Measurements from ENCODE around the gene HDHD5.

HDHD5 gene

DNA sequence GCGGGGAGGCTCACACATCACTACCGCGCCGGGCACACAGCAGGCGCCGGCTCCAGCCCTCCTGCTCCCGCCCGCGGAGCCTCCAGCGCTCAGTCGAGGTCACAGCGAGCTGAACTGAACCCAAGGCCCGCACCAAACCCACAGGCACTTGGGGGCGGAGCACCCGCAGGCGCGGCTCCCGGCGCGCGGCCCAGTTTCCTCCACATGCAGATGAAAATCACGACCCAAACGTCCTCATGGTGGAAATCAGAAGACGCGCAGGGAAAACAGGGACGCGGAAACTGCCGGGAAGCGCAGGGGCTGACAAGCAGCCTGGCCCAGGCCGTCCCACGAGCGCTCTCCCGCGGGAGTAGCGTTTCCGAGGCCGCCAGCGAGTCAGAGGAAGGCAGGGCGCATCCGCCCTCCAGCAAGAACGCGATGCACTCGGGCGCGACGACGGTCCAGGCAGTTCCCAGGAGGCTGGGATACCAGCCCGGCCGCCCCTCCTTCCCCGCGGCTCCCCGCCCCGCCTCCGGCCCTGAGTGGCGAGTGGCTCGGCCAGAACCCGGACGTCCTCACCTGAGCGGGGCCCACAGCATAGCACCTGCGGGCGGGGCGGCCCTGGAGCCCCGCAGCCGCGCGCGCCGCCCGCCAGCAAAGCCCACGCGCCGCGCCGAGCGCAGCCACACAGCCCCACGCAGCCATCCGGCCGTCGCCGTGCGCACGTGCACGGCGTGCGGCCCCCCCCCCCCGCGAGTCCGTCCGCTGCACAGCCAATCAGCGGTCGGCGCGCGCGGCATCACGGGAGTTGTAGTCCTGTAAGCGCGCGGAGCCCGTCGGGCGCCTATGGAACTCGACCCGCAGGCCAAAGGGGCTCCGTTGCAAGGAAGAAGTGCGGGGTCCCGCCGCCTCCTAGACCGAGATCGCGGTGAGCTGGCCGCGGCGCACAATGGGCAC lies at the start of gene HDHD5:
TSS of gene HDHD5 (minus strand) at position 710 of the 936 bp plus-strand sequence. CDS start at position 684, 26 bp downstream.
- Histone ChIP-seq H3K9ac (ENCODE audit: low read length) (peak within 1 kb of the TSS; percentile 66), H3K9me3 (ENCODE audit: control insufficient read depth, low read length) (no peaks in the 10 kb centered on the region), H3K4me3 (ENCODE audit: low read length) (peak within 1 kb of the TSS; percentile 47), H3K36me3 (ENCODE audit: control insufficient read depth, insufficient read depth, low read length) (no peaks in the 10 kb centered on the region), H3K4me1 (ENCODE audit: control insufficient read depth, insufficient read depth, low read length) (peaks cover 12% of the 10 kb centered on the region), H3K27me3 (ENCODE audit: control insufficient read depth, insufficient read depth, low read length) (no peaks in the 10 kb centered on the region)

DNA sequence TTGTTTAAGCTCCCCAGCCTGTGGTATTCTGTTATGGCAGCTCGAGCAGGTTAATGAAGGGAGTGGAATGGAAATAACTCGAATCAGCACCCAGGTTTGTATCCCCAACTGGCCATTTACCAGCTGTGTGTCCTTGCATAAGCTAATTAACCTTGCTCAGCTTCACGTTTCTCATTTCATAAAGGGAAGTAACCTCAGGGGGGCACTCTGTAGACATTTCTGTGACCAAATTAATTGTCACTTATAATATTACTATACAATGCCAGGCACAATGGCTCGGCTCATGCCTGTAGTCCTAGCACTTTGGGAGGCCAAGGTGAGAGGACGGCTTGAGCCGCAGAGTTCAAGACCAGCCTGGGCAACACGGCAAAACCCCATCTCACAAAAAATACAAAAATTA lies 46.4 kb upstream of the HDHD5 start:
- Histone ChIP-seq H3K36me3 (ENCODE audit: control insufficient read depth, insufficient read depth, low read length) (no peaks in the 10 kb centered on the region), H3K4me3 (ENCODE audit: low read length) (no peak overlapping the region), H3K27me3 (ENCODE audit: control insufficient read depth, insufficient read depth, low read length) (no peaks in the 10 kb centered on the region), H3K4me1 (ENCODE audit: control insufficient read depth, insufficient read depth, low read length) (no peaks in the 10 kb centered on the region), H3K9me3 (ENCODE audit: control insufficient read depth, low read length) (no peaks in the 10 kb centered on the region), H3K9ac (ENCODE audit: low read length) (no peak overlapping the region)

DNA sequence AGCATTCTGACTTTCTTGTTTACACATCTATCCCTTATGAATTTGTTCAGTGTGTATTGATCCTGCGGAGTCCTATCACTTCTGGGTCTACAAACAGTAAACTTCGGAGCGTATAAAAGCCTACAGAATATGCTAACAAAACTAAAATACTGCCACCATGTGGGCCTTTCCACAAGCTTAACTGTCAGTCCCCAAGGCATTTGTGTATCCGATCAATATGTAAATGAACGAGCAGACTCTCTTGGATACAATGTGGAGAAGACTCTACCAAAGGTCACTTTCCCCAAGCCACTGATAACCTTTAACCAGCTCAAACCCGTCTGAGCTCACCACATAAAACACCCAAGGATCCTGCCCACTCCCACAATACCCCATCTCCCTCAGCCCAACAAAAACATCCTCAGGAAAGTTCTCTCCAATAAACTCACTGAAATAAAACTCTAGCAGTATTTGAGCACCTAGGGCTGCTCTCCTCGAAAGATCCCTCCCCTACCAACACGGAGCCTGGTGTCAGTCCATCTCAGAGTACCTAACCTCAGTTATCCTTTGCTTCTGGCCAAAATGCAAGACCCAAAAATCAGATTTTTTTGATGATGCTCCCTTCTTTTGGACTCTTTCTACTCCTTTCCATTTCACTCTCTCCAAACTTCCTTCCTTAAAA lies 42.3 kb upstream of the HDHD5 start:
- Histone ChIP-seq H3K4me3 (ENCODE audit: low read length) (no peak overlapping the region), H3K4me1 (ENCODE audit: control insufficient read depth, insufficient read depth, low read length) (peaks cover 8% of the 10 kb centered on the region), H3K9ac (ENCODE audit: low read length) (no peak overlapping the region), H3K27me3 (ENCODE audit: control insufficient read depth, insufficient read depth, low read length) (peaks cover 12% of the 10 kb centered on the region), H3K36me3 (ENCODE audit: control insufficient read depth, insufficient read depth, low read length) (no peaks in the 10 kb centered on the region), H3K9me3 (ENCODE audit: control insufficient read depth, low read length) (no peaks in the 10 kb centered on the region)

DNA sequence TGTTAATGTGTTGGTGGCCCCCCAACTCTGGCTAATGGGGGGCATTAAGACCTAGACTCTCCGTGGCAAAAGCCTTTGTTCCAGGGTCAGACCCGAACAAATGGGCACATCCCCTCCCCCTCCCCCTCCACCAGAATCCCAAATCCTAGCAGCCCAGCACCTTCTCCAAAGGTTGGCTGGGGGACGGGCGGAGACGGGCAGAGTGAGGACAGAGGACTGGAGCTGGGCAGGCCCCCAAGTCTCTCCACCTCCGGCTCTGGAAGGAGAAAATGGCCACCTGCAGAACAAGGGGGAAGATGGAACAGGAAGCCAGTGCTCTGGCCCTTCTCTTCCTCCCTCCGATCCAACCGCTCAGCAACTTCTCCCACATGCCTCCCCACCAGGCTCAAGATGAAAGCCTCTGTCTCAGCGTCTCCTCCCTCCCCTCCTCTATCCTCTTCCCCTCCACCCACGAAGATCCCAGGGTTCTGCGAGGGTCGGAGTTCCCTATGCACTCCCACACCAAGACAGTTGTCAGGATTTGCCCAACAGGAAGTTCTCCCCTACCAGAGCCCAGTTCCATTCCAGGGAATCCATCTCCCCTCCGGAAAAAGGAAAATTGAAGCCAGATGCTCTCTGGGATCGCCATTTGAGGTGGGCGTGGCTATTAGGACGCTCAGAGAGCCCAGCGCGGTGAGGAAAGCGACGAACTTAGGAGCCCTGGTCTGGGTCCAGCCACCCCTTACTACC lies 40.1 kb upstream of the HDHD5 start:
- H3K9ac ChIP-seq (ENCODE audit: low read length), result peak overlapping the region; percentile 61
- H3K36me3 ChIP-seq (ENCODE audit: control insufficient read depth, insufficient read depth, low read length), result no peaks in the 10 kb centered on the region
- H3K4me3 ChIP-seq (ENCODE audit: low read length), result no peak overlapping the region
- H3K9me3 ChIP-seq (ENCODE audit: control insufficient read depth, low read length), result no peaks in the 10 kb centered on the region
- peaks cover 12% of the 10 kb centered on the region for H3K27me3 ChIP-seq (ENCODE audit: control insufficient read depth, insufficient read depth, low read length)
- H3K4me1 ChIP-seq (ENCODE audit: control insufficient read depth, insufficient read depth, low read length), result peaks cover 8% of the 10 kb centered on the region

DNA sequence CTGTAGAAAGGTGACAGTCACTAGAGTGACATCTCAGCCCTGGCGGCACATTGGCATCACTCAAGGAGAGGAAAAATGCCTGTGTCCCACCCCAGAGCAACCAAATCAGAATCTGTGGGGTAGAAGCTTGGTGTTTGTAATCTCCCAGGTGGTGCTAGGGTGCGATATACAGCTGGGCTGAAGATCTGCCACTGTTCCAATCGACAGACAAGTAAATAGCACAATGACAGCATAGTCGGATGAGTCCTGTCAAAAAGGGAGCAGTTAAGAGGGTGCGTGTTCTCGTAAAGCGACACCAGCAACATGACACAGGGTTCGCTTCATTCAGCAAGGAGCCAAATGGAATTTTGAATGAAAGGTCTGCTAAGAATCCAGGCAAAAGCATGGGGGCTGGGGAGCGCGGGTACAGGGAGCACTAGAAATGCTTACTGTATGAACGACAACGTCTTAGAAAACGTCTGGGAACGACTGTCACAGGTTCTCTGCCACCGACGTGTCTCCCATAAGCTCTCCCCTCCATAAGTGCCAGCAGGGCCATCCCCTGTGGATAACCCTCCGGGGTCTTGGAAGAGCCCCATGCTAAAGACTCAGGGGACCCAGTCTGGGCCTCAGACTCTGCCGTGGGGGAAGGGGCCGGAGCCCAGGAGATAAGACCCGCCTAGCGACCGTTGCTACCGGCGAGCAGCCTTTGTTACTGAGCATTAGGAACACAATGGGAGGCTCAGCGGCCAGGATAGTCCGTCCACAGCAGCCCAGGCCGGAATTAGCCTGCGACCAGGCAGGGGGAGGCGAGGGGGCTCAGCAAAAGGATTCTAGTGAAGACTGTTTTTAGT lies 39.3 kb upstream of the HDHD5 start:
- Histone ChIP-seq H3K36me3 (ENCODE audit: control insufficient read depth, insufficient read depth, low read length) (no peaks in the 10 kb centered on the region), H3K27me3 (ENCODE audit: control insufficient read depth, insufficient read depth, low read length) (peaks cover 12% of the 10 kb centered on the region), H3K4me1 (ENCODE audit: control insufficient read depth, insufficient read depth, low read length) (peaks cover 8% of the 10 kb centered on the region), H3K4me3 (ENCODE audit: low read length) (no peak overlapping the region), H3K9me3 (ENCODE audit: control insufficient read depth, low read length) (no peaks in the 10 kb centered on the region), H3K9ac (ENCODE audit: low read length) (peak overlapping the region; percentile 61)

DNA sequence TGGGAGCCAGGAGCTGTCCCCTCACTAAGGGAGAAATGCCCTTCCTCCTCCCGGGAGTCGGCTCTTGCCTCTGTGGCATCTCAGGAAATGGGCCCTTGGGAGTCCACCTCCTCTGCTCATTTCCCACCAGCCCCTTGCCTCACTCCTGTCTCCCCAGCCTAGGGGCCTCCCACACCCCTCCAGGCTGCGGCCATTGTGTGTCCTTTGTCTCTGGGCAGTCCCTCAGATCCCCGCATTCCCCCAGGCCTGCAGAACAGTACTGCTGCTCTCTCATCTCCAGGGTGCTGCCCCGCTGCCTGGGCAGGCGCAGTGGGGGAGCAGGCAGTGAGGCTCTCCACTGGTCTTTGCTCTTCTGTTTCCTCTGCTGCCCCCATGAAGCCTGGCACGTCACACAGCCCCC lies 35.1 kb upstream of the HDHD5 start:
- Histone ChIP-seq H3K36me3 (ENCODE audit: control insufficient read depth, insufficient read depth, low read length) (no peaks in the 10 kb centered on the region), H3K9ac (ENCODE audit: low read length) (no peak overlapping the region), H3K9me3 (ENCODE audit: control insufficient read depth, low read length) (no peaks in the 10 kb centered on the region), H3K4me1 (ENCODE audit: control insufficient read depth, insufficient read depth, low read length) (peaks cover 3% of the 10 kb centered on the region), H3K27me3 (ENCODE audit: control insufficient read depth, insufficient read depth, low read length) (peaks cover 8% of the 10 kb centered on the region), H3K4me3 (ENCODE audit: low read length) (no peak overlapping the region)

DNA sequence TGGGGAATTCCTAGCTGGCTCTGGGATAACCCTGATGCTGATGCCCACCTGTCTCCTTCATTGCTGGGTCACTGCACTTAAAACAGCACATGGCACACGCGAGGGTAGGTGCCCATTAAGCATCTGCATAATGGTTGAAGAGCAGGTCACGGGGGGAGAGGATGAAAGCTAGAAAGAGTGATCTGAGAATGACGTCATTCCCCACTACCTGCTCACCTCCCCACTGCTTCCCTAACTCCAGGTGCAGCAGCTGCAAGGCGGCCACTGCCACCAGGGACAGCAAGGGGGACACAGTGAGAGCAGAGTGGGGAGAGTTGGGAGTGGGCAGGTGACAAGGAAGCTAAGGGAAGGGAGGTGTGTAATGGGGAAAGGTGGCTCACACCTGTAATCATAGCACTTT lies 33.1 kb upstream of the HDHD5 start:
- no peaks in the 10 kb centered on the region for H3K4me1 ChIP-seq (ENCODE audit: control insufficient read depth, insufficient read depth, low read length)
- H3K36me3 ChIP-seq (ENCODE audit: control insufficient read depth, insufficient read depth, low read length), result no peaks in the 10 kb centered on the region
- H3K27me3 ChIP-seq (ENCODE audit: control insufficient read depth, insufficient read depth, low read length), result no peaks in the 10 kb centered on the region
- H3K9me3 ChIP-seq (ENCODE audit: control insufficient read depth, low read length), result no peaks in the 10 kb centered on the region
- H3K9ac ChIP-seq (ENCODE audit: low read length), result no peak overlapping the region
- no peak overlapping the region for H3K4me3 ChIP-seq (ENCODE audit: low read length)

DNA sequence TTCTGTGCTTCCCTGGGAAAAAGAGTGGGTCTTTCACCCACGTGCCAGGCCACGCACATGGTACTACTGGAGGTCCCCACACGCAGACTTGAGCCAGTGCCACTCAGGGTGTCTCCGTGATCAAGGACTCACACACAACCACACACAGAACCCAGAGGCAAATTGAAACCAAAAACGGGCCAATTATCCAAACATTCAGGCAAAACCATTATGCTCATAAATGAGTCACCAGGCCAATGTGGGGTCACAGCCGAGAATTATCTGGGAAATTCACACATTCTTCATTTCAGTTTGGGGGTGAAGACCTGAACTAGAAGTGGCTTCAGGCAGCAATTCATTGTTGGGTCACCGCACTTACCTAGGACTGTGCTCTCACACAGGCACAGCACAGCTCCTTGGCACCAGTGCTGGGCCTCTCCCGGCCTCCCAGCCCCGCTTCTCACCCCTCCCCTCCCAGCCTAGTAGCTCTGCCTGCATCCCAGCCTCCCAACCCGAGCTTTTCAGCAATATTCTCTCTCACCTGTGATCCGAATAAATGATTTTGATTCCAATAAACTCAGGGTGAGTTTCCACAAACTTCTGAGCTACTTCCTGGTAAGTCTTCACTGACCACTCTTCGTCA lies 32.2 kb upstream of the HDHD5 start:
- Histone ChIP-seq H3K27me3 (ENCODE audit: control insufficient read depth, insufficient read depth, low read length) (no peaks in the 10 kb centered on the region), H3K36me3 (ENCODE audit: control insufficient read depth, insufficient read depth, low read length) (no peaks in the 10 kb centered on the region), H3K4me3 (ENCODE audit: low read length) (no peak overlapping the region), H3K9me3 (ENCODE audit: control insufficient read depth, low read length) (no peaks in the 10 kb centered on the region), H3K9ac (ENCODE audit: low read length) (no peak overlapping the region), H3K4me1 (ENCODE audit: control insufficient read depth, insufficient read depth, low read length) (no peaks in the 10 kb centered on the region)

DNA sequence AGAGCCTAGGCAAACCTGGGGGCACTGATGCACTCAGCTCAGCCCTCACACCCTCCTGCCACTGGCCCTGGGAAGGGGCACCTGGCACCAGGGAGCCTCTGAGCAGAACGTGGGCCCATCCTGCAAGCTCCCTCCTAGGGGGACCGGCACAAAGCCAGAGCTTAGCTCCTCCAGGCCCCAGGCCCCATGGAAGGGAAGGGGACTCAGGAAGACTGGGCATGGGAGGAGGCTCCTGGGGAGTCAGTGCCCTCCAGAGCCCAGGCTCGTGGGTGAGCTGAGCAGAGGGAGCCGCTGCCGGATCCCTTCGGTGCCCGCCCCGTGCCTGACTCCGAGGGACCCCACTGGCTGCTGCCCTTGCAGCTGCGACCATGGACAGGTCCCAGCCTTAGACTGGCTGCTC lies 31.6 kb upstream of the HDHD5 start:
- no peaks in the 10 kb centered on the region for H3K27me3 ChIP-seq (ENCODE audit: control insufficient read depth, insufficient read depth, low read length)
- no peaks in the 10 kb centered on the region for H3K9me3 ChIP-seq (ENCODE audit: control insufficient read depth, low read length)
- no peaks in the 10 kb centered on the region for H3K4me1 ChIP-seq (ENCODE audit: control insufficient read depth, insufficient read depth, low read length)
- no peak overlapping the region for H3K4me3 ChIP-seq (ENCODE audit: low read length)
- no peaks in the 10 kb centered on the region for H3K36me3 ChIP-seq (ENCODE audit: control insufficient read depth, insufficient read depth, low read length)
- H3K9ac ChIP-seq (ENCODE audit: low read length), result no peak overlapping the region

DNA sequence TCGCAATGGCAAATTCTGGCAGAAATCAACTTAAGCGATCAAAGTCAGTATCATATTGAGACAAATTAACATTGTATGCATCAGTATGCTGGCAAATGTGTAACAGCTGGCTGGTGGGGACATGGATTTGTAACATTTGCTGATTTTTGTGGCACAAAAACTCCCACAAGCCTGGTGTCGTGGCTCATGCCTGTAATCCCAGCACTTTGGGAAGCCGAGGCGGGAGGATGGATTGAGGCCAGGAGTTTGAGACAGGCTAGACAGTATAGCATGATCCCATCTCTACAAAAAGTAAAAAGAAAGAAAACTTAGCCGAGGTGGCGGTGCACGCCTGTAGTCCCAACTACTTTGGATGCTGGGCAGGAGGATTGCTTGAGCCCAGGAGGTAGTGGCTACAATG lies 17.6 kb upstream of the HDHD5 start:
- peaks cover 7% of the 10 kb centered on the region for H3K4me1 ChIP-seq (ENCODE audit: control insufficient read depth, insufficient read depth, low read length)
- H3K27me3 ChIP-seq (ENCODE audit: control insufficient read depth, insufficient read depth, low read length), result no peaks in the 10 kb centered on the region
- H3K4me3 ChIP-seq (ENCODE audit: low read length), result no peak overlapping the region
- no peaks in the 10 kb centered on the region for H3K36me3 ChIP-seq (ENCODE audit: control insufficient read depth, insufficient read depth, low read length)
- H3K9ac ChIP-seq (ENCODE audit: low read length), result no peak overlapping the region
- H3K9me3 ChIP-seq (ENCODE audit: control insufficient read depth, low read length), result no peaks in the 10 kb centered on the region
